HG02981 (cell line): ENCODE measurements around the gene KIR3DL3.
"Not testable (repeated sequence)": the region's sequence is repeated elsewhere in the genome, so short reads cannot be mapped to it uniquely, and the experiment has no call there.

ENCODE experiments used
- ATAC-seq: cut with Tn5 transposase; IDR thresholded peaks from one replicate; pipeline ENCODE4 v1.9.1; 2021; ENCODE audit warnings: mild to moderate bottlenecking, moderate library complexity; ENCODE audit not compliant: unreplicated experiment

Gene KIR3DL3

DNA sequence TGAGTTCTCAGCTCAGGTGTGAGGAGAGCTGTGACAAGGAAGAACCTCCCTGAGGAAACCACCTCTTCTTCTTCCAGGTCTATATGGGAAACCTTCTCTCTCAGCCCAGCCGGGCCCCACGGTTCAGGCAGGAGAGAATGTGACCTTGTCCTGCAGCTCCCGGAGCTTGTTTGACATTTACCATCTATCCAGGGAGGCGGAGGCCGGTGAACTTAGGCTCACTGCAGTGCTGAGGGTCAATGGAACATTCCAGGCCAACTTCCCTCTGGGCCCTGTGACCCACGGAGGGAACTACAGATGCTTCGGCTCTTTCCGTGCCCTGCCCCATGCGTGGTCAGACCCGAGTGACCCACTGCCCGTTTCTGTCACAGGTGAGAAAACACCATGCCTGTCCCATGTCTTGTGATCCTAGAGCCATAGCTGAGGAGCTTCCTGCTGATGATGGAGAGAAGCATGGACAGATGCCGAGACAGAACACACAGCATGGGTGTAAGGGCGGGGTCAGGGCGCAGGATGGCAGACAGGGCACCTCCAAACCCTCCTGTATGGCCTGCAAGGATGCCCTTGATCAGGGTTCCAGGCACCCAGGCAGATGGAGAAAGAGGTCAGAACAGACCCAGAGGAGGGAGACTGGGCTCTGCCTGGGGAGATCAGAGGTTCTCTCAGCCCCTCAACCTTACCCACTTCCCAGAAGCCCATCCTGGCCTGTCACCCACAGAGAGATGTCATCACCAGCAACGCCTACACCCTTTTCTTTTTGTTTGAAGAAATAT lies 5.4 kb downstream of the KIR3DL3 start:
- ATAC-seq, result no peak

DNA sequence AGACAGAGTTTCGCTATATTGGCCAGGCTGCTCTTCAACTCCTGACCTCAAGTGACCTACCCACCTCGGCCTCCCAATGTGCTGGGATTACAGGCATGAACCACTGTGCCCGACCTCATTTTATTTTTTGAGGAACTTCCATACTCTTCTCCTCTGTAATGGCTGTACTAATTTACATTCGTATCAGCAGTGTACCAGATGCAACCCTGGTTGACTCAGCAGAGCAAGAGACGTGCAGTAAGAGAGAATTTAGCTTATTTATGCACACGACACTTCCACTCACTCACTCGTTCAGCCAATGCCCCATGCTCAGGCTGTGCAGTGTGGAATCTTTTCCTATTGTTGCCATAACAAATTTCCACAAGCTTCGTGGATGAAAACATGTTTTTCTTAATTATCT lies 6.9 kb downstream of the KIR3DL3 start:
- no peak for ATAC-seq

DNA sequence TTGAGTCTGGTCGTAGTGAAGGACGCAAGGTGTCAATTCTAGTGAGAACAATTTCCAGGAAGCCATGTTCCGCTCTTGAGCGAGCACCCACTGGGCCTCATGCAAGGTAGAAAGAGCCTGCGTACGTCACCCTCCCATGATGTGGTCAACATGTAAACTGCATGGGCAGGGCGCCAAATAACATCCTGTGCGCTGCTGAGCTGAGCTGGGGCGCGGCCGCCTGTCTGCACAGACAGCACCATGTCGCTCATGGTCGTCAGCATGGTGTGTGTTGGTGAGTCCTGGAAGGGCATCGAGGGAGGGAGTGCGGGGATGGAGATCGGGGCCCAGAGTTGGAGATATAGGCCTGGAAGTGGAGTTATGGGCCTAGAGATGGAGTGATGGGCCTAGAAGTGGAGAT lies 14.1 kb downstream of the KIR3DL3 start, which contains the start of gene KIR2DL3:
TSS of gene KIR2DL3 (plus strand) at position 208 of the 400 bp plus-strand sequence. CDS start at position 241, 33 bp downstream.
- ATAC-seq, result not testable (repeated sequence)

DNA sequence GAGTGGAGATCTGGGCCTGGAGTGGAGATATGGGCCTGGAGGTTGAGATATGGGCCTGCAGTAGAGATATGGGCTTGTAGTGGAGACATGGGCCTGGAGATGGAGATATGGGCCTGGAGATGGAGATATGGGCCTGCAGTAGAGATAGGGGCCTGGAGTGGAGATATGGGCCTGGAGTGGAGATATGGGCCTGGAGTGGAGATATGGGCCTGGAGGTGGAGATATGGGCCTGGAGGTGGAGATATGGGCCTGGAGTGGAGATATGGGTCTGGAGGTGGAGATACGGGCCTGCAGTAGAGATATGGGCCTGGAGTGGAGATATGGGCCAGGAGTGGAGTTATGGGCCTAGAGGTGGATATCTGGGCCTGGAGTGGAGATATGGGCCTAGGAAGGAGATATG lies 14.5 kb downstream of the KIR3DL3 start:
- ATAC-seq, result no peak

DNA sequence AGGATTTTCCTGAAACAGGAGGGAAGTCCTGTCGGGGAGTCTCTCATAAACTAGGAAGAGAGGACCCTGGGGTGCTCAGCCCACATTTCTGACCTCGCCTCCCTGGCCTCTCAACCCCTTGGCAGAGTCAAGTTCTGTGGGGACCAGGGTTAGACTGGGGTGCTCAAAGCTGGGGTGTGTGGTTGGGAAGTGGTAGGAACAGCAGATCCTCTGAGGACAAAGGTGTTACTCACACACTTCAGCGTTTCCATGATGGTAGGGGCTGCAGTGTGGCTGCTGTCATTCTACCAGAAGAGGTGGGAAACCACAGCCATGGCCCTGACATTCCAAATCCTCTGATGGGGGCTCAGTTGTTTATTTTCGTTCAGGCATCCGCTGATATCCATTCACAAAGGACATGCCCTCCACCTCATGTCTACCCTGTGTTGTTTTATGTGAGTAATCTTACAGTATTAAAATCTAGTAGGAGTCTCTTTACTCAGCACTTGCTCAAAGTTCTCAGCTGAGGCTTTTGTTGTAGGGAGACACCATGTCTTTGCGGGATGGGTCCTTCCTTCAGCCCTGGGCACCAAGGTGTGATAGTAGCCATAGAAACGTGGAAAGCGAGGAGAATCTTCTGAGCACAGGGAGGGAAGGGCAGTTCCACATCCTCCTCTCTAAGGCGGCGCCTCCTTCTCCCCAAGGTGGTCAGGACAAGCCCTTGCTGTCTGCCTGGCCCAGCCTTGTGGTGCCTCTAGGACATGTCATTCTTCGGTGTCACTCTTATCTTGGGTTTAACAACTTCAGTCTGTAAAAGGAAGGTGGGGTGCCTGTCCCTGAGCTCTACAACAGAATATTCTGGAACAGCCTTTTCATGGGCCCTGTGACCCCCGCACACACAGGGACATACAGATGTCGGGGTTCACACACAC lies 15.6 kb downstream of the KIR3DL3 start:
- no peak for ATAC-seq

DNA sequence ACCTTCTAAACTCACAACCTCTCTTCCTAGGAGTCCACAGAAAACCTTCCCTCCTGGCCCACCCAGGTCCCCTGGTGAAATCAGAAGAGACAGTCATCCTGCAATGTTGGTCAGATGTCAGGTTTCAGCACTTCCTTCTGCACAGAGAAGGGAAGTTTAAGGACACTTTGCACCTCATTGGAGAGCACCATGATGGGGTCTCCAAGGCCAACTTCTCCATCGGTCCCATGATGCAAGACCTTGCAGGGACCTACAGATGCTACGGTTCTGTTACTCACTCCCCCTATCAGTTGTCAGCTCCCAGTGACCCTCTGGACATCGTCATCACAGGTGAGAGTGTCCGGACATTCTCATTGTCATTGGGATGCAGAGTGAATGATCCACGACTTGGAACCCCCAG lies 17.7 kb downstream of the KIR3DL3 start:
- not testable (repeated sequence) for ATAC-seq

DNA sequence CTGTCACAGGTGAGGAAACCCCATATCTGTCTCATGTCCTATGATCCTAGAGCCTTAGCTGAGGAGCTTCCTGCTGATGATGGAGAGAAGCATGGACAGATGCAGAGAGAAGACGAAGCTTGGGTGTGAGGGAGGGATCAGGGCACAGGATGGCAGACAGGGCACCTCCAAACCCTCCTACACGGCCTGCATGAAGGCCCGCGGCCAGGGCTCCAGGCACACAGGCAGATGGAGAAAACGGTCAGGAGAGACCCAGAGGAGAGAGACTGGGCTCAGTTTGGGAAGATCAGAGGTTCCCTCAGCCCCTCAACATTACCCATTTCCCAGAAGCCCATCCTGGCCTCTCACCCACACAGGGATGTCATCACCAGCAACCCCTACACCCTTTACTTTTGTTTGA lies 19.8 kb downstream of the KIR3DL3 start:
- not testable (repeated sequence) for ATAC-seq

DNA sequence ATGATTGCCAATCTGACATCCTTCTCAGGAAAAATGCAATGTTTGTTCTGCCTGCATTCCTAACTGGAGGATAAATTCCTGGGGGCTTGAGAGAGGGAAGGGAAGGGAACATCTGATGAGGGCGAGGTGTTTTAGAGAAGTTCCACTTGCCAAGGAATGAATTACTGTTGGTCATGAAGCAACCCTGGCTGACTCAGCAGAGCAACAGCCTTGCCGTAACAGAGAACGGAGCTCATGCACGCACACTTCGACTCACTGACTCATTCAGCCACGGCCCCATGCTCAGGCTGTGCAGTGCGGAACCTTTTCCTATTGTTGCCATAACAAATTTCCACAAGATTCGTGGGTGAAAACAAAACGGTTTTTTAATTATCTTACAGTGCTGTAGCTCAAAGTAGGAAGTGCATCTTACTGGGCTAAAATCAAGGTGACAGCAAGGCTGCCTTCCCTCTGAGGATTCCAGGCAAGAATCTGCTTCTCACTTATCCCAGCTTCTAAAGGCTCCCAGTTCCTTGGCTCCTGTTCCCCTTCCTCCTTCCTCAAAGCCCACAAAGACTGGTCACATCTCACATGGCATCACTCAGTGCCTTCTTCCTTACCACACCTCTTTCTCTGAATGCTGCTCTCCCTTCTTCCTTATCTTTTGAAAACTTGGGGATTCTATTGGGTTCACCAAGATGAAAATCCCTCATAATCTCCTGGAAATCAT lies 23.5 kb downstream of the KIR3DL3 start:
- ATAC-seq, result not testable (repeated sequence)

DNA sequence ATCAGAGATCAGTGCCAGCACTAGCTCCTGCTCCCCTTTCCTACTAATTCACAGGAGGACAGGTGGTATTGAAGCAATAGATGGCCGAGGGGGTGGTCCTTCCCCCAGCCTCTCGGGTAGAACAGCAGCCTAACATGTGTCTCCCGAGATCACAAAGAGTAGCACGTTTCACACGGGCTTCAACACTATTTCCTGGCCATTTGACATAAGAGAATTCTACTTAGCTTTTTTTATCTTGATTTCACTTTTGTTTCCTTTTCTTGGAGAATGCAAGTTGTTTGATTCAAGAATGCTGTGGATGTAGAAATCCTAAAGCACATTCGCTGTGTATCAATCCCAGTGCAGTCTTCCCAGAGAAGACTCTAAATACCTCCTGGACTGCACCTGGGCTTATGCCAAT lies 26.0 kb downstream of the KIR3DL3 start:
- not testable (repeated sequence) for ATAC-seq

DNA sequence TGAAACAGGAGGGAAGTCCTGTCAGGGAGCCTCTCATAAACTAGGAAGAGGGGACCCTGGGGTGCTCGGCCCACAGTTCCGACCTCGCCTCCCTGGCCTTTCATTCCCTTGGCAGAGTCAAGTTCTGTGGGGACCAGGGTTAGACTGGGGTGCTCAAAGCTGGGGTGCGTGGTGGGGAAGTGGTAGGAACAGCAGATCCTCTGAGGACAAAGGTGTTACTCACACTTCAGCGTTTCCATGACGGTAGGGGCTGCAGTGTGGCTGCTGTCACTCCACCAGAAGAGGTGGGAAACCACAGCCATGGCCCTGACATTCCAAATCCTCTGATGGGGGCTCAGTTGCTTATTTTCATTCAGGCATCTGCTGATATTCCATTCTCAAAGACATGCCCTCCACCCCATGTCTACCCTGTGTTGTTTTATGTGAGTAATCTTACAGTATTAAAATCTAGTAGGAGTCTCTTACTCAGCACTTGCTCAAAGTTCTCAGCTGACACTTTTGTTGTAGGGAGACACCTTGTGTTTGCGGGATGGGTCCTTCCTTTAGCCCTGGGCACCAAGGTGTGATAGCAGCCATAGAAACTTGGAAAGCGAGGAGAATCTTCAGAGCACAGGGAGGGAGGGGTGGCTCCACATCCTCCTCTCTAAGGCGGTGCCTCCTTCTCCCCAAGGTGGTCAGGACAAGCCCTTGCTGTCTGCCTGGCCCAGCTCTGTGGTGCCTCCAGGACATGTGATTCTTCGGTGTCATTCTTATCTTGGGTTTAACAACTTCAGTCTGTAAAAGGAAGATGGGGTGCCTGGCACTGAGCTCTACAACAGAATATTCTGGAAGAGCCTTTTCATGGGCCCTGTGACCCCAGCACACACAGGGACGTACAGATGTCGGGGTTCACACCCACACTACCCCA lies 32.2 kb downstream of the KIR3DL3 start:
- not testable (repeated sequence) for ATAC-seq

DNA sequence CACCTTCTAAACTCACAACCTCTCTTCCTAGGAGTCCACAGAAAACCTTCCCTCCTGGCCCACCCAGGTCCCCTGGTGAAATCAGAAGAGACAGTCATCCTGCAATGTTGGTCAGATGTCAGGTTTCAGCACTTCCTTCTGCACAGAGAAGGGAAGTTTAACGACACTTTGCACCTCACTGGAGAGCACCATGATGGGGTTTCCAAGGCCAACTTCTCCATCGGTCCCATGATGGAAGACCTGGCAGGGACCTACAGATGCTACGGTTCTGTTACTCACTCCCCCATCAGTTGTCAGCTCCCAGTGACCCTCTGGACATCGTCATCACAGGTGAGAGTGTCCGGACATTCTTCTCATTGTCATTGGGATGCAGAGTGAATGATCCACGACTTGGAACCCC lies 34.3 kb downstream of the KIR3DL3 start:
- not testable (repeated sequence) for ATAC-seq

DNA sequence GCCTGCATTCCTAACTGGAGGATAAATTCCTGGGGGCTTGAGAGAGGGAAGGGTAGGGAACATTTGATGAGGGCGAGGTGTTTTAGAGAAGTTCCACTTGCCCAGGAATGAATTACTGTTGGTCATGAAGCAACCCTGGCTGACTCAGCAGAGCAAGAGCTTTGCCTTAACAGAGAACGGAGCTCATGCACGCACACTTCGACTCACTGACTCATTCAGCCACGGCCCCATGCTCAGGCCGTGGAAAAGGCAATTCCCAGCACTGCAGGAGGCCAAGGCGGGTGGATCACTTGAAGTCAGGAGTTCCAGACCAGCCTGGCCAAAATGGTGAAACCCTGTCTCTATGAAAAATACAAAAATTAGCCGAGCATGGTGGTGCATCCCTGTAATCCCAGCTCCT lies 40.0 kb downstream of the KIR3DL3 start:
- ATAC-seq, result not testable (repeated sequence)

DNA sequence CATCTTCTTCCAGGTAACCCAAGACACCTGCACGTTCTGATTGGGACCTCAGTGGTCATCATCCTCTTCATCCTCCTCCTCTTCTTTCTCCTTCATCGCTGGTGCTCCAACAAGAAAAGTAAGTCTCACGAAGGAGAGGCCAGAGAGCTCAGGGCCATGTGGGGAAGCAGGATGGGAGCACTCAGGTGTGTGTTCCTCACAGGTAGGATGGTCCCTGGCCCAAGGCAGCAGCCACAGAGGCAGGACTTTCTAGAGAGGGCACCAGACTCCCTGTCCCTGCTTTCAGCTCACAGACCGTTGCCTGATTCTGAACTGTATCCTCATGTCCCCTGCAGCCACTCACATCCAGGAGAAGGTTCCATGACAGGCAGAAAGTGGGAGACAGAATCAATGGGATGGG lies 42.2 kb downstream of the KIR3DL3 start:
- ATAC-seq, result not testable (repeated sequence)

DNA sequence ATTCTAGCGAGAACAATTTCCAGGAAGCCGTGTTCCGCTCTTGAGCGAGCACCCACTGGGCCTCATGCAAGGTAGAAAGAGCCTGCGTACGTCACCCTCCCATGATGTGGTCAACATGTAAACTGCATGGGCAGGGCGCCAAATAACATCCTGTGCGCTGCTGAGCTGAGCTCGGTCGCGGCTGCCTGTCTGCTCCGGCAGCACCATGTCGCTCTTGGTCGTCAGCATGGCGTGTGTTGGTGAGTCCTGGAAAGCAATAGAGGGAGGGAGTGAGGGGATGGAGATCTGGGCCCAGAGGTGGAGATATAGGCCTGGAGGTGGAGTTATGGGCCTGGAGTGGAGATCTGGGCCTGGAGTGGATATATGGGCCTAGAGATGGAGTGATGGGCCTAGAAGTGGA lies 45.4 kb downstream of the KIR3DL3 start, which contains the start of gene KIR2DL1:
TSS of gene KIR2DL1 (plus strand) at position 148 of the 400 bp plus-strand sequence. CDS start at position 206, 58 bp downstream.
- ATAC-seq, result not testable (repeated sequence)

DNA sequence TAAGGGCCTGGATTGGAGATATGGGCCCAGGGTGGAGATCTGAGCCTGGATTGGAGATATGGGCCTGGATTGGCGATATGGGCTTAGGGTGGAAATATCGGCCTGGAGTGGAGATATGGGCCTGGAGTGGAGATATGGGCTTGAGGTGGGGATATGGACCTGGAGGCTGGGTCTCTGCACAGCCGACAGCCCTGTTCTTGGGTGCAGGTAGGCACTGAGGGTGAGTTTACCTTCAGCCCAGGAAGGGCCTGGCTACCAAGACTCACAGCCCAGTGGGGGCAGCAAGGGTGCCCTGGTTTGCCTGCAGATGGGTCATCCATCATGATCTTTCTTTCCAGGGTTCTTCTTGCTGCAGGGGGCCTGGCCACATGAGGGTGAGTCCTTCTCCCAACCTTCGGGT lies 46.3 kb downstream of the KIR3DL3 start:
- not testable (repeated sequence) for ATAC-seq

DNA sequence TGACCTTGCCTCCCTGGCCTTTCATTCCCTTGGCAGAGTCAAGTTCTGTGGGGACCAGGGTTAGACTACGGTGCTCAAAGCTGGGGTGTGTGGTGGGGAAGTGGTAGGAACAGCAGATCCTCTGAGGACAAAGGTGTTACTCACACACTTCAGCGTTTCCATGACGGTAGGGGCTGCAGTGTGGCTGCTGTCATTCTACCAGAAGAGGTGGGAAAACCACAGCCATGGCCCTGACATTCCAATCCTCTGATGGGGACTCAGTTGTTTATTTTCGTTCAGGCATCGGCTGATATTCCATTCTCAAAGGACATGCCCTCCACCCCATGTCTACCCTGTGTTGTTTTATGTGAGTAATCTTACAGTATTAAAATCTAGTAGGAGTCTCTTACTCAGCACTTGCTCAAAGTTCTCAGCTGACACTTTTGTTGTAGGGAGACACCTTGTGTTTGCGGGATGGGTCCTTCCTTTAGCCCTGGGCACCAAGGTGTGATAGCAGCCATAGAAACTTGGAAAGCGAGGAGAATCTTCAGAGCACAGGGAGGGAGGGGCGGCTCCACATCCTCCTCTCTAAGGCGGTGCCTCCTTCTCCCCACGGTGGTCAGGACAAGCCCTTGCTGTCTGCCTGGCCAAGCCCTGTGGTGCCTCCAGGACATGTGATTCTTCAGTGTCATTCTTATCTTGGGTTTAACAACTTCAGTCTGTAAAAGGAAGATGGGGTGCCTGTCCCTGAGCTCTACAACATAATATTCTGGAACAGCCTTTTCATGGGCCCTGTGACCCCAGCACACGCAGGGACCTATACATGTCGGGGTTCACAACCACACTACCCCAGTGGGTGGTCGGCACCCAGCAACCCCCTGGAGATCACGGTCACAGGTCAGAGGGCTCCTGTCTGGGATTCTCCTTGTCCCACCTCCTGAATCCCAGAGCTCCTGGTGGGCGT lies 47.0 kb downstream of the KIR3DL3 start:
- ATAC-seq, result not testable (repeated sequence)

DNA sequence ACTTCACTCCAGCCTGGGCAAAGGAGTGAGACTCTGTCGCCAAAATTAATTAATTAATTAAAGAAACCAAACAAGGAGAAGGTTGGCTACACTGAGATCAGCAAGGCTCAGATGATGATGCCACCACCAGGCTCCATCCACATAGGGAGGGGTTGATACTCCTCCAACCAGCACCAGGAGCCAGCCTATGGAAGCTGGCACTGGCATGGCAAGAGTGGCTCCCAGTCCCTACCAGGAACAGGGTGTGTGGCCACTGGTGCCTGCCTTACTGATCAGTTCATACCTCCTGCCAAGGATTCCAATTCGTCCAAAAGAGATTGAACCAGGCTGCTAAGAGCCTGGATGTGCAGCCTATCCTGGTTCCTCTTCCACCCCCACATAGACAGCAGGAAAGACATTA lies 48.4 kb downstream of the KIR3DL3 start:
- not testable (repeated sequence) for ATAC-seq

DNA sequence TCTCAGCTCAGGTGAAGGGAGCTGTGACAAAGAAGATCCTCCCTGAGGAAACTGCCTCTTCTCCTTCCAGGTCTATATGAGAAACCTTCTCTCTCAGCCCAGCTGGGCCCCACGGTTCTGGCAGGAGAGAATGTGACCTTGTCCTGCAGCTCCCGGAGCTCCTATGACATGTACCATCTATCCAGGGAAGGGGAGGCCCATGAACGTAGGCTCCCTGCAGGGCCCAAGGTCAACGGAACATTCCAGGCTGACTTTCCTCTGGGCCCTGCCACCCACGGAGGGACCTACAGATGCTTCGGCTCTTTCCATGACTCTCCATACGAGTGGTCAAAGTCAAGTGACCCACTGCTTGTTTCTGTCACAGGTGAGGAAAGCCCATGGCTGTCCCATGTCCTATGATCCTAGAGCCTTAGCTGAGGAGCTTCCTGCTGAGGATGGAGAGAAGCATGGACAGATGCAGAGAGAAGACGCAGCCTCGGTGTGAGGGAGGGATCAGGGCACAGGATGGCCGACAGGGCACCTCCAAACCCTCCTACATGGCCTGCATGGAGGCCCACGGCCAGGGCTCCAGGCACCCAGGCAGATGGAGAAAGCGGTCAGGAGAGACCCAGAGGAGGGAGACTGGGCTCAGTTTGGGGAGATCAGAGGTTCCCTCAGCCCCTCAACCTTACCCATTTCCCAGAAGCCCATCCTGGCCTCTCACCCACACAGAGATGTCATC lies 51.0 kb downstream of the KIR3DL3 start:
- not testable (repeated sequence) for ATAC-seq
